IPS DF 4.7 (cell line): ENCODE data around the gene ZNF48.
"Not testable (repeated sequence)": the region's sequence is repeated elsewhere in the genome, so short reads cannot be mapped to it uniquely, and the experiment has no call there.

Source experiments
- DNase-seq: peaks from one replicate; pipeline ENCODE4 v3.0.0-alpha.2; 2013; ENCODE audit warnings: low spot score; ENCODE audit errors: extremely low read depth

The ZNF48 gene

GRCh38 chr16:30377812-30378235, 17.4 kb upstream of the ZNF48 start:
- no peak for DNase-seq

- DNase-seq, result no peak
Measured at GRCh38 chr16:30378236-30379157, 16.7 kb upstream of the ZNF48 start.

GRCh38 chr16:30379158-30379783, 15.9 kb upstream of the ZNF48 start:
- DNase-seq, result no peak

- no peak for DNase-seq
Measured at GRCh38 chr16:30380072-30380802, 15.0 kb upstream of the ZNF48 start.

GRCh38 chr16:30380803-30381208, 14.4 kb upstream of the ZNF48 start:
- no peak for DNase-seq

GRCh38 chr16:30381291-30382041, 13.8 kb upstream of the ZNF48 start:
- DNase-seq, result no peak

- DNase-seq, result no peak
Measured at GRCh38 chr16:30382111-30382881, 12.9 kb upstream of the ZNF48 start, which contains the start of gene SEPTIN1. Gene SEPTIN1, minus strand, starts transcription at chr16:30382561. Its CDS starts 19 bp downstream, at chr16:30382542.

- DNase-seq, result no peak
Measured at GRCh38 chr16:30383521-30383920, 11.7 kb upstream of the ZNF48 start.

GRCh38 chr16:30394592-30395154, 547 bp upstream of the ZNF48 start:
- no peak for DNase-seq

- no peak for DNase-seq
Measured at GRCh38 chr16:30395992-30396585, 869 bp downstream of the ZNF48 start.

- not testable (repeated sequence) for DNase-seq
Measured at GRCh38 chr16:30396627-30397026, 1.4 kb downstream of the ZNF48 start.

GRCh38 chr16:30397056-30397455, 1.8 kb downstream of the ZNF48 start:
- no peak for DNase-seq

GRCh38 chr16:30397776-30398660, 2.8 kb downstream of the ZNF48 start:
- no peak for DNase-seq

GRCh38 chr16:30398661-30399434, 3.6 kb downstream of the ZNF48 start:
- DNase-seq, result no peak

- DNase-seq, result no peak
Measured at GRCh38 chr16:30399435-30400186, 4.4 kb downstream of the ZNF48 start.

GRCh38 chr16:30401768-30402425, 6.7 kb downstream of the ZNF48 start:
- DNase-seq, result no peak

GRCh38 chr16:30406795-30407101, 11.5 kb downstream of the ZNF48 start:
- no peak for DNase-seq
